K562 (cell line): ENCODE data around the gene VPS4B. TPM values are rescaled to one million over a fixed set of nuclear protein-coding genes. Genes with fewer than 3 reads are reported as not detected.

Source experiments
- DNMT1 ChIP-seq: fragments of 450-650 bp; IDR thresholded peaks from 2 replicates; pipeline ENCODE4 v1.6.1; 2016; ENCODE audit warnings: antibody characterized with exemption, mild to moderate bottlenecking
- E2F3 ChIP-seq: fragments of 250-450 bp; sonication (Bioruptor Pico); IDR thresholded peaks from 2 replicates; pipeline ENCODE4 v1.4.0; 2020; ENCODE audit warnings: mild to moderate bottlenecking
- FOXK2 ChIP-seq, 2 experiments: fragments of 450-650 bp; IDR thresholded peaks in 1 of 2; conservative IDR thresholded peaks in 1 of 2; 2 replicates each; pipeline ENCODE4 v1.6.1; 2016; ENCODE audit warnings: low read depth in 2 of 2, mild to moderate bottlenecking in 1 of 2
- FOXM1 ChIP-seq, 2 experiments: fragments of 450-650 bp in 1 of 2; sonication (generic) in 1 of 2; formaldehyde crosslinking in 1 of 2; IDR thresholded peaks; 2 replicates each; pipeline versions ENCODE4 v1.6.1 to v1.9.0; 2017 to 2022; ENCODE audit warnings: low read depth in 2 of 2, mild to moderate bottlenecking in 2 of 2, missing genetic modification reagents in 1 of 2, moderate library complexity in 1 of 2
- HCFC1 ChIP-seq: IDR thresholded peaks from 2 replicates; pipeline ENCODE4 v1.6.1; 2012; ENCODE audit warnings: low read depth, low read length, improper control_type of control experiment
- HMG20B ChIP-seq: fragments of 250-450 bp; sonication (Bioruptor Pico); IDR thresholded peaks from 2 replicates; pipeline ENCODE4 v1.5.0; 2021; ENCODE audit warnings: mild to moderate bottlenecking
- MBD1 ChIP-seq: fragments of 250-450 bp; sonication (Bioruptor Pico); IDR thresholded peaks from 2 replicates; pipeline ENCODE4 v1.8.0; 2022; ENCODE audit warnings: inconsistent platforms
- MBD2 ChIP-seq: sonication (generic); IDR thresholded peaks from 2 replicates; pipeline ENCODE4 v1.6.1; 2016; ENCODE audit warnings: low read depth, borderline replicate concordance
- MCM3 ChIP-seq: fragments of 450-650 bp; IDR thresholded peaks from 2 replicates; pipeline ENCODE4 v1.6.1; 2016
- NFATC3 ChIP-seq: fragments of 450-650 bp; IDR thresholded peaks from 2 replicates; pipeline ENCODE4 v1.6.1; 2017; ENCODE audit warnings: mild to moderate bottlenecking
- SMAD1 ChIP-seq: fragments of 150-350 bp; IDR thresholded peaks from 2 replicates; pipeline ENCODE4 v1.6.1; 2014; ENCODE audit warnings: low read length, low read depth; ENCODE audit not compliant: partially characterized antibody
- SMAD4 ChIP-seq: fragments of 250-450 bp; sonication (Bioruptor Pico); conservative IDR thresholded peaks from 2 replicates; pipeline ENCODE4 v1.8.0; 2021; ENCODE audit warnings: inconsistent platforms, mild to moderate bottlenecking, moderate library complexity
- TBL1XR1 ChIP-seq, 2 experiments: IDR thresholded peaks; 2 replicates each; pipeline ENCODE4 v1.6.1; 2012; ENCODE audit warnings: improper control_type of control experiment in 2 of 2, low read length in 2 of 2, mild to moderate bottlenecking in 1 of 2
- TCF7 ChIP-seq: sonication (generic); IDR thresholded peaks from 2 replicates; pipeline ENCODE4 v1.6.1; 2016; ENCODE audit warnings: antibody characterized with exemption, borderline replicate concordance
- TCF7L2 ChIP-seq: fragments of 150-350 bp; IDR thresholded peaks from 2 replicates; pipeline ENCODE4 v1.6.1; 2016; ENCODE audit warnings: low read depth, mild to moderate bottlenecking, low read length, moderate library complexity
- ZNF41 ChIP-seq: fragments of 250-450 bp; sonication (Bioruptor Pico); conservative IDR thresholded peaks from 2 replicates; pipeline ENCODE4 v1.4.0; 2020; ENCODE audit warnings: mild to moderate bottlenecking
- ZNF445 ChIP-seq: fragments of 250-450 bp; sonication (Bioruptor Pico); IDR thresholded peaks from 2 replicates; pipeline ENCODE4 v1.4.0; 2020; ENCODE audit warnings: low read depth, mild to moderate bottlenecking, moderate library complexity
- ZNF609 ChIP-seq: sonication (generic); formaldehyde crosslinking; IDR thresholded peaks from 2 replicates; pipeline ENCODE4 v1.8.1; 2023; ENCODE audit warnings: missing genetic modification reagents, mild to moderate bottlenecking, borderline replicate concordance
- ZNF766 ChIP-seq: fragments of 200-800 bp; sonication (Bioruptor generic); conservative IDR thresholded peaks from 2 replicates; pipeline ENCODE4 v1.6.1; 2016; ENCODE audit warnings: missing genetic modification characterization, missing compliant biosample characterization
- ZSCAN29 ChIP-seq: fragments of 450-650 bp; IDR thresholded peaks from 2 replicates; pipeline ENCODE4 v1.6.1; 2017
- polyA plus RNA-seq, 8 experiments: library from polyadenylated mRNA; depleted of rRNA in 4 of 8; stranded (reverse) in 5 of 8; unstranded in 3 of 8; fragments of >200 nt; fragmentation: Nextera tagmentation in 2 of 8; fragmentation: Illumina TruSeq in 1 of 8; extraction: Ambion mirVana in 2 of 8; extraction: Trizol in 1 of 8; gene quantifications; 2 replicates each; pipeline versions ENCODE4 v1.2.1 to v1.2.3, GENCODE V29; 2011 to 2014; ENCODE audit warnings: inconsistent platforms in 1 of 8, missing spikeins in 1 of 8
- total RNA-seq, 7 experiments: library from RNA; depleted of rRNA in 6 of 7; stranded (reverse); fragments of >200 nt in 6 of 7; fragmentation: Illumina TruSeq in 2 of 7; extraction: Trizol in 2 of 7; gene quantifications; 2 replicates each; pipeline versions ENCODE4 v1.2.1 to v1.2.3, GENCODE V29; 2011 to 2021; ENCODE audit warnings: low replicate concordance in 1 of 7
- TF ChIP-seq, protein P1 (sequence below): sonication (generic); formaldehyde crosslinking; IDR thresholded peaks from 2 replicates; pipeline ENCODE4 v1.8.1; 2023; ENCODE audit warnings: mild to moderate bottlenecking, missing genetic modification reagents

The VPS4B gene
- total and polyA plus RNA-seq, 9 of the 15 experiments (the other 6 are each of a cell fraction or from before 2014, with no cell fraction given): 7.3 to 16.4 (median 10.4) TPM

DNA sequence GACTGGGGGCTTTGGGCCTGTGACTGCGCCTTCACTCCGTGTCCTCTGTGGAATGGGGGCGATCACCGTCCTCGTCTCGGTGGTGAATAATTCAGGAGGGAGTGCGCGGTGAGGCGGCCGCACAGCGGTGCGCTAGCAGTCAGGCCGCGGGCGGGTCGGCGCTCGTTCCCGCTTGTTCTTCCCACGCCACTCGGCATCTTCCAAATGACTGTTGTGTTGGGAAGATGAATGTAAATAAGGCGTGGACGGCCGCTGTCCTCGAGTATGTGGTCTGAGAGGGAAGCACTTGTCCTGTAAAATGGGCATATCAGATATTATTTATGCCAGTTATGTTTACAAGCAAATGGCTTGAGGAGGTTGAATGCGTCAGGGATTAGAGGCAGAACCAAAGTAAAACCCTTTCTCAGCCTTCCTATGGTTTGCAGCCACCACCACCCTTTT is 608 bp upstream of the VPS4B start (continued):
- TF ChIP-seq, protein P1, sequence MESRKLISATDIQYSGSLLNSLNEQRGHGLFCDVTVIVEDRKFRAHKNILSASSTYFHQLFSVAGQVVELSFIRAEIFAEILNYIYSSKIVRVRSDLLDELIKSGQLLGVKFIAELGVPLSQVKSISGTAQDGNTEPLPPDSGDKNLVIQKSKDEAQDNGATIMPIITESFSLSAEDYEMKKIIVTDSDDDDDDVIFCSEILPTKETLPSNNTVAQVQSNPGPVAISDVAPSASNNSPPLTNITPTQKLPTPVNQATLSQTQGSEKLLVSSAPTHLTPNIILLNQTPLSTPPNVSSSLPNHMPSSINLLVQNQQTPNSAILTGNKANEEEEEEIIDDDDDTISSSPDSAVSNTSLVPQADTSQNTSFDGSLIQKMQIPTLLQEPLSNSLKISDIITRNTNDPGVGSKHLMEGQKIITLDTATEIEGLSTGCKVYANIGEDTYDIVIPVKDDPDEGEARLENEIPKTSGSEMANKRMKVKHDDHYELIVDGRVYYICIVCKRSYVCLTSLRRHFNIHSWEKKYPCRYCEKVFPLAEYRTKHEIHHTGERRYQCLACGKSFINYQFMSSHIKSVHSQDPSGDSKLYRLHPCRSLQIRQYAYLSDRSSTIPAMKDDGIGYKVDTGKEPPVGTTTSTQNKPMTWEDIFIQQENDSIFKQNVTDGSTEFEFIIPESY (CRISPR knock-in tag): no peak
- TF ChIP-seq E2F3 (CRISPR knock-in tag) (no peak), ZNF609 (CRISPR knock-in tag) (no peak), NFATC3 (no peak), SMAD1 (no peak), MBD1 (CRISPR knock-in tag) (peak; percentile 80; the same call in 1 of the 2 replicates), SMAD4 (CRISPR knock-in tag) (0 out of 2 replicates have a peak, but pooled peaks have one; percentile 15), ZSCAN29 (no peak), TCF7L2 (no peak), TBL1XR1 (IDR thresholded peaks at IDR 0.05; ENCODE audit: low read length in 2 of 2) (no peak), MBD2 (no peak), HMG20B (CRISPR knock-in tag) (no peak), FOXM1 (IDR thresholded peaks at IDR 0.05; ENCODE audit: low read depth) (no peak), FOXM1 (CRISPR knock-in tag; IDR thresholded peaks at IDR 0.05; ENCODE audit: low read depth) (no peak), MCM3 (no peak), FOXK2 (conservative IDR thresholded peaks at IDR 0.05 in 1 of 2, IDR thresholded peaks at IDR 0.05 in 1 of 2; ENCODE audit: low read depth in 2 of 2) (0 out of 4 replicates have a peak, but pooled peaks of 1 of the 2 experiments have one; percentile 18), ZNF766 (CRISPR knock-in tag) (no peak), ZNF41 (CRISPR knock-in tag) (no peak), ZNF445 (CRISPR knock-in tag) (0 out of 2 replicates have a peak, but pooled peaks have one; percentile 17), HCFC1 (no peak), DNMT1 (no peak), TCF7 (no peak)
